Peyer's patch (tissue), 4 donors: ENCODE data around the gene UNK.

Experiments
- POLR2A ChIP-seq, 2 donors: fragments of 450-650 bp; IDR thresholded peaks; one replicate each; pipeline ENCODE4 v1.5.1; 2017; ENCODE audit warnings: antibody characterized with exemption in 2 of 2, mild to moderate bottlenecking in 2 of 2, moderate library complexity in 2 of 2
- TF ChIP-seq, protein P1 (sequence below), 6 experiments: fragments of 450-650 bp in 4 of 6; fragments of 200-600 bp in 2 of 6; sonication (generic) in 1 of 6; IDR thresholded peaks; one replicate each; pipeline ENCODE4 v1.5.1; 2017 to 2019; ENCODE audit warnings: antibody characterized with exemption in 6 of 6, mild to moderate bottlenecking in 3 of 6, moderate library complexity in 1 of 6

DNA sequence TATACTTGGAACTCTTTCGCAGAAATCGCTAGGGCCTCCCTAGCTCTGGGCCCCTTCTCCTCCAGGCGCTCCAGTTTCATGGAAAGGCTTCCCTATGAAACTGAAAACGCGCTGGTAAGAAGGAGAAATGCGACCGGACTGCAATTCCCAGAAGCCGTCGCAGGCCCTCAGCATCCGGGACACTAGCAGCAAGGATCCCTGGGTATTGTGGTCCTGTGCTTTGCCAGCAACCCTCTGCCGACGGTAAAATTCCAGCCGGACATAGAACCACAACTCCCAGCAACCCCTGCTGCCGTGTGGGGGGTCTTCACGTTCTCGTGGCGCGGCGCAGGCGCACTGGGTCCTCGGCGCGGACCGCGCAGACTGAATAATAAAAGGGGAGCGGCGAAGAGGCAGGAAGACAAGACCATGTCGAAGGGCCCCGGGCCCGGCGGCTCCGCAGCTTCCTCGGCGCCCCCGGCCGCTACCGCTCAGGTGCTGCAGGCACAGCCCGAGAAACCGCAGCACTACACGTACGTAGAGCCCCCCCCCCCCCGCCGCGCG, at the start of gene UNK:
- TF ChIP-seq, protein P1, sequence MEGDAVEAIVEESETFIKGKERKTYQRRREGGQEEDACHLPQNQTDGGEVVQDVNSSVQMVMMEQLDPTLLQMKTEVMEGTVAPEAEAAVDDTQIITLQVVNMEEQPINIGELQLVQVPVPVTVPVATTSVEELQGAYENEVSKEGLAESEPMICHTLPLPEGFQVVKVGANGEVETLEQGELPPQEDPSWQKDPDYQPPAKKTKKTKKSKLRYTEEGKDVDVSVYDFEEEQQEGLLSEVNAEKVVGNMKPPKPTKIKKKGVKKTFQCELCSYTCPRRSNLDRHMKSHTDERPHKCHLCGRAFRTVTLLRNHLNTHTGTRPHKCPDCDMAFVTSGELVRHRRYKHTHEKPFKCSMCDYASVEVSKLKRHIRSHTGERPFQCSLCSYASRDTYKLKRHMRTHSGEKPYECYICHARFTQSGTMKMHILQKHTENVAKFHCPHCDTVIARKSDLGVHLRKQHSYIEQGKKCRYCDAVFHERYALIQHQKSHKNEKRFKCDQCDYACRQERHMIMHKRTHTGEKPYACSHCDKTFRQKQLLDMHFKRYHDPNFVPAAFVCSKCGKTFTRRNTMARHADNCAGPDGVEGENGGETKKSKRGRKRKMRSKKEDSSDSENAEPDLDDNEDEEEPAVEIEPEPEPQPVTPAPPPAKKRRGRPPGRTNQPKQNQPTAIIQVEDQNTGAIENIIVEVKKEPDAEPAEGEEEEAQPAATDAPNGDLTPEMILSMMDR (IDR thresholded peaks at IDR 0.05), result peak in 2 of 6 experiments; percentile 17 to 25
- peak in 1 of 2 donors; percentile 51 for TF ChIP-seq POLR2A (IDR thresholded peaks at IDR 0.05)
